ENCODE data around the gene BIRC7.

- TF ChIP-seq CTCF (IDR thresholded peaks at IDR 0.05) = no peak
- TF ChIP-seq EP300 (IDR thresholded peaks at IDR 0.05) = no peak
These were observed 1.8 kb upstream of the BIRC7 start for GRCh38 chr20:63233924-63234323.
